RWPE2 (cell line): ENCODE results near the gene PALD1.

Source experiments
- ATAC-seq: fragments of 200-7000 bp; cut with Tn5 transposase; 3 replicates; pipeline ENCODE4 v1.9.1; 2021; ENCODE audit warnings: low read depth
- DNase-seq: peaks from one replicate; pipeline ENCODE4 v3.0.0-alpha.2; 2020; ENCODE audit warnings: low spot score
- H3K27ac ChIP-seq: fragments of 450-650 bp; 2 replicates; pipeline ENCODE4 v1.5.1; 2017; ENCODE audit warnings: mild to moderate bottlenecking; ENCODE audit not compliant: poor library complexity, severe bottlenecking
- H3K27me3 ChIP-seq: fragments of 250-450 bp; sonication (Bioruptor Pico); 2 replicates; pipeline ENCODE4 v1.5.1; 2021; ENCODE audit warnings: mild to moderate bottlenecking, moderate library complexity; ENCODE audit not compliant: insufficient read depth, poor library complexity, severe bottlenecking
- H3K36me3 ChIP-seq: fragments of 250-450 bp; sonication (Bioruptor Pico); 2 replicates; pipeline ENCODE4 v1.5.1; 2020; ENCODE audit warnings: low read depth, mild to moderate bottlenecking, moderate library complexity
- H3K4me1 ChIP-seq: fragments of 250-450 bp; sonication (Bioruptor Pico); 2 replicates; pipeline ENCODE4 v1.5.1; 2021; ENCODE audit warnings: mild to moderate bottlenecking, moderate library complexity; ENCODE audit not compliant: insufficient read depth, poor library complexity, severe bottlenecking
- H3K4me3 ChIP-seq: fragments of 250-450 bp; sonication (Bioruptor Pico); 2 replicates; pipeline ENCODE4 v1.5.1; 2021; ENCODE audit warnings: mild to moderate bottlenecking, moderate library complexity; ENCODE audit not compliant: severe bottlenecking
- H3K9me3 ChIP-seq: fragments of 250-450 bp; sonication (Bioruptor Pico); 2 replicates; pipeline ENCODE4 v1.5.1; 2021; ENCODE audit warnings: mild to moderate bottlenecking, moderate library complexity; ENCODE audit not compliant: severe bottlenecking
- CTCF ChIP-seq: fragments of 450-650 bp; IDR thresholded peaks from one replicate; pipeline ENCODE4 v1.5.1; 2017; ENCODE audit warnings: mild to moderate bottlenecking, moderate library complexity; ENCODE audit not compliant: poor library complexity, severe bottlenecking

The PALD1 gene

GRCh38 chr10:70541736-70542564 is 63.4 kb downstream of the PALD1 start:
- Histone ChIP-seq H3K9me3 (no peaks in the 10 kb centered on the region), H3K4me1 (no peaks in the 10 kb centered on the region), H3K27ac (no peak overlapping the region), H3K4me3 (no peak overlapping the region), H3K36me3 (no peaks in the 10 kb centered on the region), H3K27me3 (no peaks in the 10 kb centered on the region)
- DNase-seq (no peak), ATAC-seq (no peak)
- no peak for TF ChIP-seq CTCF

- Histone ChIP-seq H3K36me3 (no peaks in the 10 kb centered on the region), H3K4me3 (no peak overlapping the region), H3K4me1 (no peaks in the 10 kb centered on the region), H3K27ac (no peak overlapping the region), H3K9me3 (no peaks in the 10 kb centered on the region), H3K27me3 (no peaks in the 10 kb centered on the region)
- DNase-seq = no peak
- ATAC-seq = no peak
- no peak for TF ChIP-seq CTCF
These were observed 64.0 kb downstream of the PALD1 start for GRCh38 chr10:70542565-70542938.

- ATAC-seq (no peak), DNase-seq (no peak)
- Histone ChIP-seq H3K4me1 (no peaks in the 10 kb centered on the region), H3K36me3 (no peaks in the 10 kb centered on the region), H3K27me3 (no peaks in the 10 kb centered on the region), H3K9me3 (no peaks in the 10 kb centered on the region), H3K4me3 (no peak overlapping the region), H3K27ac (no peak overlapping the region)
- no peak for TF ChIP-seq CTCF
These were observed 65.3 kb downstream of the PALD1 start for GRCh38 chr10:70543911-70544310.

- H3K27ac ChIP-seq = no peak overlapping the region
These were observed 66.1 kb downstream of the PALD1 start for GRCh38 chr10:70544431-70545340.

More at GRCh38 chr10:70544431-70545340, 66.1 kb downstream of the PALD1 start:
- Histone ChIP-seq H3K4me1 (no peaks in the 10 kb centered on the region), H3K36me3 (no peaks in the 10 kb centered on the region), H3K27me3 (no peaks in the 10 kb centered on the region), H3K9me3 (no peaks in the 10 kb centered on the region), H3K4me3 (no peak overlapping the region)
- ATAC-seq (no peak), DNase-seq (no peak)
- TF ChIP-seq CTCF = no peak
